DND-41 (cell line): ENCODE data around the gene KLK6.
A peak's percentile ranks its signal among the peaks of the same experiment; 100 is the strongest.
"Not testable (repeated sequence)": the region's sequence is repeated elsewhere in the genome, so short reads cannot be mapped to it uniquely, and the experiment has no call there.

Experiments
- ATAC-seq: fragments of 200-7000 bp; cut with Tn5 transposase; 3 replicates; pipeline ENCODE4 v1.9.1; 2021; ENCODE audit warnings: low read depth; ENCODE audit not compliant: insufficient read depth
- DNase-seq: peaks from one replicate; pipeline ENCODE4 v3.0.0-alpha.2; 2020
- H2AFZ ChIP-seq: 2 replicates; pipeline ENCODE4 v1.6.0; 2012; ENCODE audit warnings: low read depth, low read length
- H3K27ac ChIP-seq: 2 replicates; pipeline ENCODE4 v1.5.1; 2012; ENCODE audit warnings: low read length, inconsistent platforms
- H3K27me3 ChIP-seq: fragments of 200-600 bp; sonication (generic); 2 replicates; pipeline ENCODE4 v1.6.0; 2012; ENCODE audit warnings: low read length, mild to moderate bottlenecking, inconsistent platforms; ENCODE audit not compliant: insufficient read depth, poor library complexity
- H3K36me3 ChIP-seq: 2 replicates; pipeline ENCODE4 v1.5.1; 2012; ENCODE audit warnings: low read length, inconsistent platforms; ENCODE audit not compliant: insufficient read depth
- H3K4me1 ChIP-seq: 2 replicates; pipeline ENCODE4 v1.5.1; 2012; ENCODE audit warnings: mild to moderate bottlenecking, low read length; ENCODE audit not compliant: insufficient read depth
- H3K4me2 ChIP-seq: 2 replicates; pipeline ENCODE4 v1.6.0; 2012; ENCODE audit warnings: mild to moderate bottlenecking, moderate library complexity, low read length, inconsistent platforms; ENCODE audit not compliant: insufficient read depth
- H3K4me3 ChIP-seq, 2 experiments: fragments of 200-600 bp in 1 of 2; shearing (Covaris generic) in 1 of 2; 2 replicates each; pipeline ENCODE4 v1.5.1; 2012 to 2016; ENCODE audit warnings: inconsistent platforms in 2 of 2, low read length in 2 of 2, mild to moderate bottlenecking in 2 of 2, low read depth in 1 of 2, moderate library complexity in 1 of 2
- H3K79me2 ChIP-seq: 2 replicates; pipeline ENCODE4 v1.6.0; 2012; ENCODE audit warnings: low read length, inconsistent platforms; ENCODE audit not compliant: insufficient read depth
- H3K9ac ChIP-seq: 2 replicates; pipeline ENCODE4 v1.6.0; 2012; ENCODE audit warnings: low read depth, mild to moderate bottlenecking, inconsistent platforms, low read length, moderate library complexity
- H3K9me3 ChIP-seq: 2 replicates; pipeline ENCODE4 v1.5.1; 2012; ENCODE audit warnings: low read length, moderate library complexity, mild to moderate bottlenecking, inconsistent platforms; ENCODE audit not compliant: insufficient read depth, severe bottlenecking
- H4K20me1 ChIP-seq: 2 replicates; pipeline ENCODE4 v1.6.0; 2012; ENCODE audit warnings: low read length; ENCODE audit not compliant: insufficient read depth
- CTCF ChIP-seq: IDR thresholded peaks from 2 replicates; pipeline ENCODE4 v1.5.1; 2012; ENCODE audit warnings: borderline replicate concordance, low read length, moderate library complexity, mild to moderate bottlenecking; ENCODE audit not compliant: poor library complexity, severe bottlenecking; ENCODE audit errors: extremely low read depth
- EZH2 ChIP-seq: IDR thresholded peaks from 3 replicates; pipeline ENCODE4 v1.6.1; 2012; ENCODE audit warnings: borderline replicate concordance, low read depth, mild to moderate bottlenecking, moderate library complexity, low read length, inconsistent platforms; ENCODE audit not compliant: severe bottlenecking

The KLK6 gene

GRCh38 chr19:50994129-50994528 lies 24.7 kb upstream of the KLK6 start:
- Histone ChIP-seq H3K4me3 (no peak overlapping the region), H3K27ac (no peak overlapping the region), H3K9me3 (no peaks in the 10 kb centered on the region), H3K27me3 (no peaks in the 10 kb centered on the region), H3K36me3 (no peaks in the 10 kb centered on the region), H2AFZ (no peak overlapping the region), H3K9ac (no peak overlapping the region), H3K4me2 (no peak overlapping the region), H4K20me1 (no peaks in the 10 kb centered on the region), H3K79me2 (no peaks in the 10 kb centered on the region), H3K4me1 (no peaks in the 10 kb centered on the region)
- DNase-seq (peak; percentile 7), ATAC-seq (no peak)
- TF ChIP-seq EZH2: no peak
- TF ChIP-seq CTCF: no peak

- no peak for TF ChIP-seq EZH2
- TF ChIP-seq CTCF: no peak
- Histone ChIP-seq H2AFZ (no peak overlapping the region), H3K79me2 (no peaks in the 10 kb centered on the region), H3K4me3 (no peak overlapping the region), H3K36me3 (no peaks in the 10 kb centered on the region), H3K4me2 (no peak overlapping the region), H3K27ac (no peak overlapping the region), H3K4me1 (no peaks in the 10 kb centered on the region), H3K27me3 (no peaks in the 10 kb centered on the region), H4K20me1 (no peaks in the 10 kb centered on the region), H3K9me3 (no peaks in the 10 kb centered on the region), H3K9ac (no peak overlapping the region)
- ATAC-seq: no peak
- no peak for DNase-seq
These were observed 23.3 kb upstream of the KLK6 start for GRCh38 chr19:50992666-50993035.

- ATAC-seq, H3K9me3 ChIP-seq, H3K4me1 ChIP-seq, H3K79me2 ChIP-seq, H3K27ac ChIP-seq, H3K27me3 ChIP-seq, H3K4me2 ChIP-seq, H3K9ac ChIP-seq, H3K4me3 ChIP-seq, DNase-seq, H3K36me3 ChIP-seq, H4K20me1 ChIP-seq, H2AFZ ChIP-seq: not testable (repeated sequence)
These were observed 15.0 kb upstream of the KLK6 start for GRCh38 chr19:50984416-50984815.

DNA sequence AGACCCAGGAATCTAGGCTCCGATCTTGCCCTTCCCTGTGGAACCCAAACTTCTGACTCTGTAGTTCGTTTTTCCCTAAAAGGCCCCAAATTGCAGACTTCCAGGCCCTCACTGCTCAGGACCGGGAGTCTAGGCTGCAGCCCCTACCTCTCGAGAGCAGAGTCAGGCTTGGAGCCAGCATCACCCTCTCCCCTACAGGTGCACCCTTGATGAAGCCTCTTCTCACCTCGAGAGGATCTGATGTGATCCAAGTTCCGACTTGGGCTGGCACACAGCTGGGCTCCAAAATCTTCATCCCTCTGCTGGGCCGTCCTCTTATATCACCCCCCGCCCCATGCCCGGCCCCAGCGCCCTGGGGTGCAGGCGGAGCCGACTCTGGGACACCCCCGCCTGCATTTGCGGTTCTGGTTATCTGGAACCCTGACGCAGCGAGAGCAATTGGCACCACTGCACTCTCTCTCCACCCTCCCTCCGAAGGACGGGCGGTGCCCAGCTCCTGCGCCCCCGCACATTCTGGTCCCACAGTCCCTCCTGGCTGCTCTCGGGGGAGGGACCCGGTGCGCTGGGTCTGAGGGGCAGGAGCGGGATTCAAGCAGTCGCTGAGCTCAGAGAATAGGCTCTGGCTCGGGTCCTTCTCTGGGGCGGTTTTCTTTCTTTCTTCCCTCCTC lies 14.4 kb upstream of the KLK6 start, which contains the start of gene KLK7:
Gene KLK7 (minus strand): TSS at position 293 of the 668 bp plus-strand sequence. CDS start 1,518 bp downstream, outside the sequence.
- Histone ChIP-seq H3K4me2 (no peak within 1 kb of the TSS), H3K9me3 (no peaks in the 10 kb centered on the region), H3K27ac (no peak within 1 kb of the TSS), H3K36me3 (no peaks in the 10 kb centered on the region), H3K27me3 (peaks cover 4% of the 10 kb centered on the region), H3K4me3 (no peak within 1 kb of the TSS), H3K9ac (no peak within 1 kb of the TSS), H3K79me2 (no peaks in the 10 kb centered on the region), H2AFZ (no peak within 1 kb of the TSS), H3K4me1 (no peaks in the 10 kb centered on the region), H4K20me1 (no peaks in the 10 kb centered on the region)
- ATAC-seq (no peak), DNase-seq (no peak)
- TF ChIP-seq EZH2: no peak
- TF ChIP-seq CTCF: no peak
